HepG2 (cell line): ENCODE data around the gene CUL7. TPM values are rescaled to one million over a fixed set of nuclear protein-coding genes. Genes with fewer than 3 reads are reported as not detected.

ENCODE experiments used
- BRCA1 ChIP-seq: sonication (generic); formaldehyde crosslinking; IDR thresholded peaks from 2 replicates; pipeline ENCODE4 v1.4.0; 2020; ENCODE audit warnings: missing genetic modification reagents
- KDM5B ChIP-seq: sonication (generic); formaldehyde crosslinking; IDR thresholded peaks from 2 replicates; pipeline ENCODE4 v1.4.0; 2020; ENCODE audit warnings: missing genetic modification reagents, mild to moderate bottlenecking, borderline replicate concordance
- NFE2L1 ChIP-seq: sonication (generic); formaldehyde crosslinking; IDR thresholded peaks from 2 replicates; pipeline ENCODE4 v1.4.0; 2020; ENCODE audit warnings: missing genetic modification reagents, mild to moderate bottlenecking, borderline replicate concordance
- NONO ChIP-seq, 2 experiments: fragments of 450-650 bp in 1 of 2; sonication (generic) in 1 of 2; formaldehyde crosslinking in 1 of 2; IDR thresholded peaks in 1 of 2; conservative IDR thresholded peaks in 1 of 2; 2 replicates each; pipeline versions ENCODE4 v1.6.1 to v1.8.0; 2017 to 2022; ENCODE audit warnings: mild to moderate bottlenecking in 1 of 2, missing genetic modification reagents in 1 of 2, moderate library complexity in 1 of 2
- TRIM22 ChIP-seq: fragments of 450-650 bp; IDR thresholded peaks from 2 replicates; pipeline ENCODE4 v1.6.1; 2017
- UBTF ChIP-seq: sonication (generic); formaldehyde crosslinking; IDR thresholded peaks from 2 replicates; pipeline ENCODE4 v1.4.0; 2020; ENCODE audit warnings: mild to moderate bottlenecking, missing genetic modification reagents
- ZBTB4 ChIP-seq: sonication (generic); formaldehyde crosslinking; IDR thresholded peaks from 2 replicates; pipeline ENCODE4 v1.4.0; 2020; ENCODE audit warnings: missing genetic modification reagents, mild to moderate bottlenecking, borderline replicate concordance
- ZNF274 ChIP-seq: sonication (generic); formaldehyde crosslinking; IDR thresholded peaks from 2 replicates; pipeline ENCODE4 v1.5.1; 2020; ENCODE audit warnings: mild to moderate bottlenecking, missing genetic modification reagents
- ZNF350 ChIP-seq: sonication (generic); formaldehyde crosslinking; IDR thresholded peaks from 2 replicates; pipeline ENCODE4 v1.4.0; 2020; ENCODE audit warnings: mild to moderate bottlenecking, low read depth, missing genetic modification reagents, borderline replicate concordance
- ZNF577 ChIP-seq: sonication (generic); formaldehyde crosslinking; IDR thresholded peaks from 2 replicates; pipeline ENCODE4 v1.4.0; 2020; ENCODE audit warnings: mild to moderate bottlenecking, low read depth, missing genetic modification reagents, borderline replicate concordance
- ZNF605 ChIP-seq: sonication (generic); formaldehyde crosslinking; IDR thresholded peaks from 2 replicates; pipeline ENCODE4 v1.8.0; 2022; ENCODE audit warnings: mild to moderate bottlenecking, missing genetic modification reagents
- ZNF687 ChIP-seq: sonication (generic); formaldehyde crosslinking; IDR thresholded peaks from 2 replicates; pipeline ENCODE4 v1.5.1; 2020; ENCODE audit warnings: mild to moderate bottlenecking, missing genetic modification reagents, moderate library complexity
- ZNF768 ChIP-seq: sonication (generic); formaldehyde crosslinking; IDR thresholded peaks from 2 replicates; pipeline ENCODE4 v1.4.0; 2020; ENCODE audit warnings: missing genetic modification reagents
- polyA plus RNA-seq, 8 experiments: library from polyadenylated mRNA; depleted of rRNA in 3 of 8; stranded (reverse) in 7 of 8; unstranded in 1 of 8; fragments of >200 nt; fragmentation: Illumina TruSeq in 4 of 8; extraction: Trizol in 4 of 8; gene quantifications; 2 replicates each; pipeline versions ENCODE4 v1.2.1 to v1.2.3, GENCODE V29; 2011 to 2016; ENCODE audit warnings: low read depth in 4 of 8, missing spikeins in 1 of 8, mixed read lengths in 1 of 8; ENCODE audit not compliant: insufficient read depth in 1 of 8
- total RNA-seq, 5 experiments: library from RNA; depleted of rRNA; stranded (reverse); fragments of >200 nt; fragmentation: Illumina TruSeq; extraction: Trizol; gene quantifications; 2 replicates each; pipeline ENCODE4 v1.2.3, GENCODE V29; 2016; ENCODE audit warnings: low read depth in 1 of 5

The CUL7 gene
- total and polyA plus RNA-seq, 2 of the 13 experiments (the other 11 are each of a cell fraction or from before 2014, with no cell fraction given) = 32.0 to 60.7 TPM

- TF ChIP-seq BRCA1 (CRISPR knock-in tag) = no peak
- TF ChIP-seq UBTF (CRISPR knock-in tag) = peak; percentile 30
- TF ChIP-seq ZNF768 (CRISPR knock-in tag) = peak; percentile 67; the same call in 1 of the 2 replicates
- no peak for TF ChIP-seq ZNF274 (CRISPR knock-in tag)
- TF ChIP-seq NONO (IDR thresholded peaks at IDR 0.05) = no peak
- peak; percentile 38; the same call in 1 of the 2 replicates for TF ChIP-seq NONO (CRISPR knock-in tag; conservative IDR thresholded peaks at IDR 0.05)
- peak; percentile 71 for TF ChIP-seq ZNF687 (CRISPR knock-in tag)
- TF ChIP-seq ZNF350 (CRISPR knock-in tag) = peak; percentile 25; the same call in 1 of the 2 replicates
- TF ChIP-seq ZBTB4 (CRISPR knock-in tag) = no peak
- TF ChIP-seq NFE2L1 (CRISPR knock-in tag) = no peak
- TF ChIP-seq TRIM22 = no peak
- no peak for TF ChIP-seq ZNF577 (CRISPR knock-in tag)
- TF ChIP-seq ZNF605 (CRISPR knock-in tag) = no peak
- TF ChIP-seq KDM5B (CRISPR knock-in tag) = 0 out of 2 replicates have a peak, but pooled peaks have one; percentile 10
- TF ChIP-seq, all 625 proteins: peak for 35
Observed at GRCh38 chr6:43035495-43036194, 18.0 kb downstream of the CUL7 start (continued).
